ENCODE data around the gene CPNE5. TPM values are rescaled to one million over a fixed set of nuclear protein-coding genes. Genes with fewer than 3 reads are reported as not detected.

Gene CPNE5
- total and polyA plus RNA-seq, 2 of the 4 experiments (the other 2 are of a cell fraction) = 0.07 TPM; not detected in 1

DNA sequence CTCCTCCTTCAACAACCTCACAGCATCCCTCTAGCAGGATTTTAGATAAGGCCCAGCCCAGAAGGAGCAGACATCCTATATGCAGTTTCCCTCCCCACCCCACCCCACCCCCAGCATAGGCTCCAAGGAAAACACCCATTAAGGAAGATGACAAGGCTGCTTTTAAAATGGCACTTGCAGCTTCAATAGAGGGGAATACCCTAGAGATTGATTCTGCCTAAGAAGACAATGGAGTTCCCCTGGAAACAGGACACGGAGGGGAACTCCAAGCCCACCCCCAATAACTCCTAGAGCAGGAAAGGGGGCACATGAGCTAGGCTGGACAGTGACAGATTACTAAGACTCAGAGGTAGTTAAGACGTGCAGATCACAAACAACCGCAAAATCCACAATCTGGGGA is 34.7 kb downstream of the CPNE5 start:
- H4K5ac ChIP-seq (ENCODE audit: low read depth, low read length) = no peak overlapping the region
- H3K9me3 ChIP-seq (ENCODE audit: control insufficient read depth, insufficient read depth, low read length) = peaks cover 2% of the 10 kb centered on the region; the same call in 1 of the 2 replicates
- no peak overlapping the region for H2AK9ac ChIP-seq (replicated peaks; ENCODE audit: low read depth, low read length, poor library complexity)
- no peak overlapping the region for H3K56ac ChIP-seq (ENCODE audit: extremely low read depth, insufficient read depth, low read length)
- no peak overlapping the region for H2BK15ac ChIP-seq (ENCODE audit: low read depth, low read length)
- no peak overlapping the region for H3K4me2 ChIP-seq (ENCODE audit: low read depth, low read length)
- no peak overlapping the region for H3K27ac ChIP-seq (ENCODE audit: insufficient read depth, low read length)
- BruUV-seq (replicated peaks) = no TSS peak
- H3K4me1 ChIP-seq (ENCODE audit: control insufficient read depth, insufficient read depth, low read length) = no peaks in the 10 kb centered on the region
- no peak overlapping the region for H2BK20ac ChIP-seq (ENCODE audit: low read depth, low read length)
- no CpG with 5 or more reads among the region's 3 CpGs for WGBS, 2 experiments (ENCODE audit: extremely low coverage in 2 of 2, insufficient read length in 1 of 2)
- no peaks in the 10 kb centered on the region for H3K9me1 ChIP-seq (ENCODE audit: insufficient read depth, low read length)
- H3K4me3 ChIP-seq (ENCODE audit: insufficient read depth, low read depth, low read length) = no peak overlapping the region
- H2BK120ac ChIP-seq (ENCODE audit: low read depth, low read length) = no peak overlapping the region
- H3K36me3 ChIP-seq (ENCODE audit: control insufficient read depth, insufficient read depth, low read length) = no peaks in the 10 kb centered on the region
- no peak overlapping the region for H3K23ac ChIP-seq (ENCODE audit: low read depth, low read length)
- H3K14ac ChIP-seq (replicated peaks; ENCODE audit: low read depth, low read length) = no peak overlapping the region
- no peak overlapping the region for H2BK5ac ChIP-seq (ENCODE audit: low read depth, low read length, poor library complexity, severe bottlenecking)
- TF ChIP-seq MXI1 (IDR thresholded peaks at IDR 0.05; ENCODE audit: borderline replicate concordance, low read depth, low read length) (no peak), MAZ (IDR thresholded peaks at IDR 0.05; ENCODE audit: borderline replicate concordance, low read depth, low read length) (no peak), MAFK (IDR thresholded peaks at IDR 0.05; ENCODE audit: low read depth, low read length) (no peak), FOS (IDR thresholded peaks at IDR 0.05; ENCODE audit: low read depth, low read length) (no peak), RFX5 (IDR thresholded peaks at IDR 0.05; ENCODE audit: low read depth, low read length) (no peak), RCOR1 (IDR thresholded peaks at IDR 0.05; ENCODE audit: insufficient replicate concordance, low read length) (no peak)
- TF ChIP-seq, protein P1, sequence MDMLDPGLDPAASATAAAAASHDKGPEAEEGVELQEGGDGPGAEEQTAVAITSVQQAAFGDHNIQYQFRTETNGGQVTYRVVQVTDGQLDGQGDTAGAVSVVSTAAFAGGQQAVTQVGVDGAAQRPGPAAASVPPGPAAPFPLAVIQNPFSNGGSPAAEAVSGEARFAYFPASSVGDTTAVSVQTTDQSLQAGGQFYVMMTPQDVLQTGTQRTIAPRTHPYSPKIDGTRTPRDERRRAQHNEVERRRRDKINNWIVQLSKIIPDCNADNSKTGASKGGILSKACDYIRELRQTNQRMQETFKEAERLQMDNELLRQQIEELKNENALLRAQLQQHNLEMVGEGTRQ (IDR thresholded peaks at IDR 0.05; ENCODE audit: low read depth, low read length) = no peak
- H3K9ac ChIP-seq (ENCODE audit: low read depth, low read length) = no peak overlapping the region
- no peak overlapping the region for H2AK5ac ChIP-seq (ENCODE audit: low read depth, low read length)
- peaks cover 58% of the 10 kb centered on the region for H3K27me3 ChIP-seq (ENCODE audit: control insufficient read depth, insufficient read depth, low read length)
- no peak overlapping the region for H4K91ac ChIP-seq (ENCODE audit: insufficient read depth, low read depth, low read length)
- in situ Hi-C loops (cut with MboI; ENCODE audit: low sequenced_read_pairs) (no loop called here), intact Hi-C loops (cut with micrococcal nuclease) (no loop called here), dilution Hi-C loops (cut with HindIII; ENCODE audit: low sequenced_read_pairs, unreplicated experiment) (no loop called here)
- POLR2A ChIA-PET (ENCODE audit: unreplicated experiment) = no interaction called here
- DNase-seq (no peak), ATAC-seq (ENCODE audit: low read depth) (no peak)
- no peaks in the 10 kb centered on the region for H4K20me1 ChIP-seq (ENCODE audit: insufficient read depth, low read length)
- no peak overlapping the region for H4K8ac ChIP-seq (ENCODE audit: low read depth in 2 of 2, low read length in 2 of 2)
- no peak overlapping the region for H2AFZ ChIP-seq (replicated peaks; ENCODE audit: low read length, poor library complexity)
- H3K4ac ChIP-seq (ENCODE audit: low read depth, low read length) = no peak overlapping the region
- no peaks in the 10 kb centered on the region for H3K79me1 ChIP-seq (ENCODE audit: low read depth in 1 of 2, low read length in 2 of 2)
- H3K18ac ChIP-seq (ENCODE audit: low read depth, low read length) = no peak overlapping the region
- CTCF ChIA-PET = no interaction called here
